ENCODE results near the gene TCERG1L.

TCERG1L gene

DNA sequence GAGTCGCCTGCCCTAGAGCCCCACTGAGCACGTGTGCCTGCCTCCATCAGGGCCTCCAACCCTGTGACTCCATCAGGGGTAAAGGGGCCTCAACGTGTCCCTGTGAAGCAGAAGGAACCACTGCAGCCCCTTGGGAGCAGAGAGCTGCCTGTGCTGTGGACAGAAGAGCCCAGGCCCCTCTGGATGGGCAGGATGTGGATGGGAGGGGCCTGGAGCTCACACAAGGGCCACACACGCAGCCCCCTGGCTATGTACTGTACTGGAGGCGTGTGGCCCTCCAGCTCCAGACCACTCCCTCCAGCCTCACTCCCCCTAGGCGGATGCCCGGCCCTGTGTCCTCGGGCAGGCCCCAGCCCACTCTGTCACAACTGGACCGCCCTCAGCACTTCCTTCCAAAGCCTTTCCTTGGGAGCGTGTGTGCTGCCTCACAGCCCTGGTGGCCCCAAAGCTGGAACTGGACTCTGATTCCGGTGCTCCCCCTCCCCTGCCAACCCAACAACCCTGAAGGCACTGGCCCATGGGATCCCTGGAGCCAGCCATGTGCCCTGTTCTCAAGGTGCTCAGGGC lies 238.0 kb downstream of the TCERG1L start:
- no peak overlapping the region for H3K4me3 ChIP-seq (ENCODE audit: low read depth, low read length)
- no peak for DNase-seq (ENCODE audit: low read depth, low spot score)
- ChIA-PET POLR2A (no interaction called here), CTCF (no interaction called here)
- TF ChIP-seq, protein P1, sequence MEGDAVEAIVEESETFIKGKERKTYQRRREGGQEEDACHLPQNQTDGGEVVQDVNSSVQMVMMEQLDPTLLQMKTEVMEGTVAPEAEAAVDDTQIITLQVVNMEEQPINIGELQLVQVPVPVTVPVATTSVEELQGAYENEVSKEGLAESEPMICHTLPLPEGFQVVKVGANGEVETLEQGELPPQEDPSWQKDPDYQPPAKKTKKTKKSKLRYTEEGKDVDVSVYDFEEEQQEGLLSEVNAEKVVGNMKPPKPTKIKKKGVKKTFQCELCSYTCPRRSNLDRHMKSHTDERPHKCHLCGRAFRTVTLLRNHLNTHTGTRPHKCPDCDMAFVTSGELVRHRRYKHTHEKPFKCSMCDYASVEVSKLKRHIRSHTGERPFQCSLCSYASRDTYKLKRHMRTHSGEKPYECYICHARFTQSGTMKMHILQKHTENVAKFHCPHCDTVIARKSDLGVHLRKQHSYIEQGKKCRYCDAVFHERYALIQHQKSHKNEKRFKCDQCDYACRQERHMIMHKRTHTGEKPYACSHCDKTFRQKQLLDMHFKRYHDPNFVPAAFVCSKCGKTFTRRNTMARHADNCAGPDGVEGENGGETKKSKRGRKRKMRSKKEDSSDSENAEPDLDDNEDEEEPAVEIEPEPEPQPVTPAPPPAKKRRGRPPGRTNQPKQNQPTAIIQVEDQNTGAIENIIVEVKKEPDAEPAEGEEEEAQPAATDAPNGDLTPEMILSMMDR (IDR thresholded peaks at IDR 0.05; ENCODE audit: insufficient read depth, low read length, missing control alignments), result no peak

DNA sequence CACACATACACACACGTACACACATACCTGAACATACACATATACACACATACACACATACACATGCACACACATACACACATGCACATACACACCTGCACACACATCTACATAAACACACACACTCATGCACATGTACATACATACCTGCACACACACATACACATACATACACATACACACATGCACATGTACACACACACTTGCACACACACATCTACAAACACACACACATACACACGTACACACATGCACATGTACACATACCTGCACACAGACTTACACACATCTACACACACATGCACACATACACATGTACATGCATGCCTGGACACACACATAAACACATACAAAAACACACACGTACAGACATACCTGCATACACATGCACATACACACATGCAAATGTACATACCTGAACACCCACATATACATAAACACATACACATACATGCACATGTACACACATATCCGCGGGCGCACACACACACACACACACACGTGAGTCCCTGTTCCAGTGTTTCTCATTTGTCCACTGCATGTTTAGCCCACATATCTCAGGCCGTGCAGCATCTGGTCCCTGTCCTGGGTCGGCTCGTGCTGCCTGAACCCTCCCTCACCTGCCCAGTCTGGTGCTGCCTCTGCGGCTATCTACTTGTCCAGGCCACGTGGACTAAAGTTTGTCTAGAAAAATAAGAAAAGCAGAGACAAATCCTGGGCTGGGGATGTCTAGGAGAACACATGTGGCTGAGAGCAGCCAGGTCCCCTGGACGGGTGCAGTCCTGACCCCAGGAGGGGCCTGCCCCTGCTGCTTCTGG lies 238.7 kb downstream of the TCERG1L start:
- CTCF ChIA-PET, result no interaction called here
- POLR2A ChIA-PET, result no interaction called here
- no peak for DNase-seq (ENCODE audit: low read depth, low spot score)
- no peak overlapping the region for H3K4me3 ChIP-seq (ENCODE audit: low read depth, low read length)
- TF ChIP-seq, protein P1 (IDR thresholded peaks at IDR 0.05; ENCODE audit: insufficient read depth, low read length, missing control alignments), result no peak

GRCh38 chr10:131071721-131072120 lies 239.8 kb downstream of the TCERG1L start:
- DNase-seq (ENCODE audit: low read depth, low spot score), result no peak
- H3K4me3 ChIP-seq (ENCODE audit: low read depth, low read length), result no peak overlapping the region
- TF ChIP-seq, protein P1 (IDR thresholded peaks at IDR 0.05; ENCODE audit: insufficient read depth, low read length, missing control alignments), result no peak
- POLR2A ChIA-PET, result no interaction called here
- CTCF ChIA-PET, result no interaction called here

DNA sequence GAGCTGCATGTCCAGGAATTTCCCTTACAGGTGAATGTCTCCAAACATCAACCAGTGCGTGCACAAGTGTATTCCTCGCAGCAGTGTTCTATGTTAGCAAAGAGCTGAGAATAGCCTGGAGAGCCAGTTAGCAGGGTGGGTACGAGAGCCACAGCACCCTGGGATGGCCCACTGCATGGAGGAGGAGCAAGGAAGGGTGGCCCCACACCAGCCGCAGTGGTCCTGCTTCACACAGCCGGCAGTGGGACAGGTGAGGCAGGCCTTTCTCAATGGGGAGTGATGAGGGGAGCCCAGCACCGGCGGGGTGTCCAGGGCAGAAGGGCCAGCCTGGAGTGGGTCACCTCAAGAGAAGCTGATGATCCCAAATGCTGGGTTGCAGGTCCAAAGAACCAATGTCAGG lies 240.7 kb downstream of the TCERG1L start:
- DNase-seq (ENCODE audit: low read depth, low spot score), result no peak
- POLR2A ChIA-PET, result no interaction called here
- CTCF ChIA-PET, result no interaction called here
- H3K4me3 ChIP-seq (ENCODE audit: low read depth, low read length), result no peak overlapping the region
- TF ChIP-seq, protein P1 (IDR thresholded peaks at IDR 0.05; ENCODE audit: insufficient read depth, low read length, missing control alignments), result no peak

- H3K4me3 ChIP-seq (ENCODE audit: low read depth, low read length), result no peak overlapping the region
- ChIA-PET POLR2A (no interaction called here), CTCF (no interaction called here)
- no peak for DNase-seq (ENCODE audit: low read depth, low spot score)
- TF ChIP-seq, protein P1 (IDR thresholded peaks at IDR 0.05; ENCODE audit: insufficient read depth, low read length, missing control alignments), result no peak
Measured at GRCh38 chr10:131068760-131069159, 242.8 kb downstream of the TCERG1L start.

DNA sequence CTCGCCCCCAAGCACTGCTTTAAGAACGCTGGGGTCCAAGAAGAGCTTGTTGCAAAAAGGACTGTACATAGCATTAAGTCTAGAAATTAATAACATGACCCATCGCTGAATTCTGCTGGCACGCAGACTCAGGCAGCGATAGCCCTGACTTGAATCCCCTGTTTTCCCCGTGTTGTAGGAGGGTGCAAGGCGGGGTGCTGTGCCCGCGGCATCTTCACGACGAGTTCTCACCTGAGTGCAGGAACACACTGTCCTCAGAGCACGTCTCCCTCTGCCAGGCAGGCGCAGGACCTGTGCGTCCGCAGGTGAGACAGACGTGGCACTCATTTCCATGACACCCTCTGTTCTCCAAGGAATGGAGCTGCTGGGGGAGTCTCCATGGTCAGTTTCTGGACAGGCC lies 243.2 kb downstream of the TCERG1L start:
- TF ChIP-seq, protein P1 (IDR thresholded peaks at IDR 0.05; ENCODE audit: insufficient read depth, low read length, missing control alignments), result no peak
- CTCF ChIA-PET, result no interaction called here

More for the DNA sequence above, 243.2 kb downstream of the TCERG1L start:
- POLR2A ChIA-PET, result no interaction called here
- no peak for DNase-seq (ENCODE audit: low read depth, low spot score)
- H3K4me3 ChIP-seq (ENCODE audit: low read depth, low read length), result no peak overlapping the region

Data from AG04449 (cell line).